GM18520 (cell line): ENCODE results near the gene GJB2.

Source experiments
- ATAC-seq: cut with Tn5 transposase; IDR thresholded peaks from one replicate; pipeline ENCODE4 v1.9.1; 2021; ENCODE audit not compliant: unreplicated experiment

The GJB2 gene

DNA sequence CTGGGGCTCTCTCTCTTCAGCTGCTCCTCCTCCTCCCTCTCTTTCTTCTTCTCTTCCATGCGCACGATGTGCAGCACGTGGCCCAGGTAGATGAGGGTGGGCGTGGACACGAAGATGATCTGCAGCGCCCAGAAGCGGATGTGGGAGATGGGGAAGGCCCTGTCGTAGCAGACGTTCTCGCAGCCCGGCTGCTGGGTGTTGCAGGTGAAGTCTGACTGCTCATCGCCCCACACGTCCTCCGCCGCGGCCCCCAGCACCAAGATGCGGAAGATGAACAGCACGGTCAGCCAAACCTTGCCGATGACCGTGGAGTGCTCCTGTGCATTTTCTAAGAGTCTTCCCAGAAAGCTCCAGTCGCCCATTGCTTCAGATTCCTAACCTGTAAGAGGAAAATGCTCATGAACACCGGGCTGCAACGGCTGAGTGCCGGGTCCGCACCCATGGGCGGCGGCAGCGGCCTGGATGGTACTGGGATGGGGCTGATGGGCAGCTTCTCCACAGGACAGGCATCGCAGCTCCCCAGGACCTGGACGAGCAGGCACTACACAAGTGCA is 49.7 kb downstream of the GJB2 start:
- ATAC-seq, result no peak

GRCh38 chr13:20142023-20142926 is 50.5 kb downstream of the GJB2 start:
- no peak for ATAC-seq

DNA sequence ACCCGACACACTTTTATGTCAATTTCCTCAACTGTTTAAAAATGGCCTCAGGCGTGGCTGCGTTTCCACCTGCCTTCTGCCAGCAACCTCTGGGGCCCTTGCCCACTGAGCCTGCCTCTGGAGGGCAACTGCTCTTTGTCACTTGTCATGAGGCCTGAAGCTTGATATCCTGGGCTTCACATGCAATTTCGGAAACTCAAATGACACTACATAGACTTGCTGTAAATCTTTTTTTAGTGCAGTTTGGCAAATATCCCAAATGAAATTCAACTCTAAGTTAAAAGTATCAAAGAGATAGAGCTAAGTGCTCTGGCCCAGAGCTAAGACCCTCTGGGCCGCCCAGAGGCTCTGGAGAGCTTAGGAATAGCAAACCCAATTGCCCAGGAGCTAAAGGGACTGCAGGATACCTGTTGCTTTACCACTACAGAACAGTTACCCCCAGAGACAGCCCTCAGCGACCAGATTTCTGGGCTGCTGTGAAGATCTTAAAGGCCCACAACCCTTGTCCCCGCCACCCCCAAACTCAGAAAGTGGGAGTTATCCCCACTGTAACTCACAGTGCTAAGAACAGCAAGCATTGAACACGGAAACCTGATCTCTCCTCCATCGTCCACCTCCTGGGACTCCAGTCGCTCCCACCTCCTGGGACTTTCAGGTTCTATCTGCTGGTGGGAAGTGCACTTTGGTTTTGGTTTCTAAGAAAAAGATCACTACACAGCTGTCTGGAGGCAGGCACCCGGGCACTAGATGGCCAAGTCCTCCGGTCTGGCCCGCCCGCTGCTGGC is 51.3 kb downstream of the GJB2 start:
- no peak for ATAC-seq

GRCh38 chr13:20140487-20140886 is 52.3 kb downstream of the GJB2 start:
- ATAC-seq, result no peak

DNA sequence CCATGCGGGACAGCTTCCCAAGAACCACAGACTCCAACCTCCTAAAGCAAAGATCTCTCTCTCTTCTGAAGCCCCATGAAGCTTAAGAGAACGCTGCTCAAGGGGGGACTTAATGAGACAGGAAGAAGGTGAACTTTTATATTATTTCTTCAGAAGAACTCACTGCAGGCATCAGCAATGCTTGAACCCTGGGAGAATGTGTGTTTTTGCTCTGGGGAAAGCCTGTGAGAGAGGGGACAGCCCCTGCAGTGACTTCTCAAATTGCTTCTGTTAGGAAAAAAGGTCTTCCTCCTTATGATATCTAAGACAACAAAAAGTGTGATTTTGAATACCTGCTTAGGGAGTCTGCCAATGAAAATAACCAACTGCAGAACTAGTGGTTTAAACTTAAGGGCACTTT is 54.9 kb downstream of the GJB2 start:
- no peak for ATAC-seq
